IPS-15b (cell line): ENCODE data around the gene C15orf62.
A peak's percentile ranks its signal among the peaks of the same experiment; 100 is the strongest.

ENCODE experiments used
- H3K27me3 ChIP-seq: one replicate; pipeline ENCODE4 v1.6.1; 2013; ENCODE audit warnings: low read length; ENCODE audit not compliant: control insufficient read depth, insufficient read depth
- H3K36me3 ChIP-seq: one replicate; pipeline ENCODE4 v1.6.1; 2013; ENCODE audit warnings: low read length; ENCODE audit not compliant: control insufficient read depth, insufficient read depth
- H3K4me1 ChIP-seq: one replicate; pipeline ENCODE4 v1.6.1; 2013; ENCODE audit warnings: mild to moderate bottlenecking, low read length; ENCODE audit not compliant: control insufficient read depth, insufficient read depth
- H3K4me3 ChIP-seq: one replicate; pipeline ENCODE4 v1.5.1; 2013; ENCODE audit warnings: low read depth, low read length
- H3K9ac ChIP-seq: one replicate; pipeline ENCODE4 v1.6.1; 2013; ENCODE audit warnings: low read depth, mild to moderate bottlenecking, low read length
- H3K9me3 ChIP-seq: one replicate; pipeline ENCODE4 v1.6.1; 2013; ENCODE audit warnings: mild to moderate bottlenecking, low read length; ENCODE audit not compliant: control insufficient read depth, insufficient read depth

C15orf62 gene

DNA sequence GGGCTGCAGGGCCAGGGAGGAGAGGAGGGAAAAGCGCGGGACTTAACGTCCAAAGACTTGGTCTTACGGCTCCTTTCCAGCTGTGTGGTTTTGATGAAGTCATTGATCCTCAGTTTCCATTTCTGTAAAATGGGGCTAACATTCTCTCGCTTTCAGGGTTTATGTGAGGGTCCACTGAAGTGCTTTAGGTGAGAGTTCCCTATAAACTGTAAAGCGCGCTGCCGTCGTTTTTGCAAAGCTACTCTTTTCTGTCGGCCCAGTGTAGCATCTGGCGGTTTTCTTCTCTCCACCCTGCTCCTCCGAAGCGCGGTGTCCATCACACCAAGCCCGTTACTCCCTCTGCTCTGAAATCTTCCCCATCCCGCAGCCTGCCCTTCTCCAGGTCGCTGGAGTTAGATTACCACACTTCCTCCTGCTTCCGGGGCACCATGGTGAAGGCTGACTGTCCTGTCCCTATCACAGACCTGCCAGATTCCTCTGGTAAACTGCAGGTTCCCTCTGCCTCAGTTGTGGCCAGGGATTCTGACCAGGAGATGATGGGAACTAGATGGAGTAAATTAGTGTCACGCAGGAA, 38.2 kb downstream of the C15orf62 start:
- H3K4me1 ChIP-seq = no peaks in the 10 kb centered on the region
- H3K27me3 ChIP-seq = no peaks in the 10 kb centered on the region
- H3K36me3 ChIP-seq = peaks cover 8% of the 10 kb centered on the region
- H3K9me3 ChIP-seq = no peaks in the 10 kb centered on the region
- H3K9ac ChIP-seq = peak overlapping the region; percentile 4
- peak overlapping the region; percentile 95 for H3K4me3 ChIP-seq

- Histone ChIP-seq H3K9me3 (no peaks in the 10 kb centered on the region), H3K27me3 (no peaks in the 10 kb centered on the region), H3K4me3 (no peak overlapping the region), H3K9ac (no peak overlapping the region), H3K4me1 (no peaks in the 10 kb centered on the region), H3K36me3 (peaks cover 10% of the 10 kb centered on the region)
Observed at GRCh38 chr15:40808861-40809450, 39.2 kb downstream of the C15orf62 start.

GRCh38 chr15:40812721-40813425, 43.1 kb downstream of the C15orf62 start:
- Histone ChIP-seq H3K36me3 (peaks cover 16% of the 10 kb centered on the region), H3K27me3 (no peaks in the 10 kb centered on the region), H3K9me3 (no peaks in the 10 kb centered on the region), H3K9ac (no peak overlapping the region), H3K4me1 (no peaks in the 10 kb centered on the region), H3K4me3 (no peak overlapping the region)

- Histone ChIP-seq H3K9me3 (no peaks in the 10 kb centered on the region), H3K36me3 (peaks cover 16% of the 10 kb centered on the region), H3K4me1 (no peaks in the 10 kb centered on the region), H3K4me3 (no peak overlapping the region), H3K9ac (no peak overlapping the region), H3K27me3 (no peaks in the 10 kb centered on the region)
Observed at GRCh38 chr15:40815042-40815698, 45.4 kb downstream of the C15orf62 start.

DNA sequence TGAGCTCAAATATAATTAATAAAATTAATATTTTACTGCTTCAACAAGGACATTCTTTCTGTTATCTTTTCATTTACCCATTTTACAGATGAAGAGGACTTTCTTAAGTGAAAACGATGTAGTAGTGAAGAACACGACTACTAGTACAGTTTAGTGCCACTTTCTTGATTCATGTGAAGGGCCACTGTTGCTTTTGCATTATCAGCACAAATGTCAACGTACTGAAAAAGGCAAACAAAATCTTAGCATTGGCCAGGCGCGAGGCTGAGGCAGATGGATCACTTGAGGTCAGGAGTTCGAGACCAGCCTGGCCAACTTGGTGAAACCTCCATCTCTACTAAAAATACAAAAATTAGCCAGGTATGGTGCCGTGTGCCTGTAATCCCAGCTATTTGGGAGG, 49.3 kb downstream of the C15orf62 start:
- no peaks in the 10 kb centered on the region for H3K9me3 ChIP-seq
- H3K27me3 ChIP-seq = no peaks in the 10 kb centered on the region
- peaks cover 5% of the 10 kb centered on the region for H3K36me3 ChIP-seq
- no peaks in the 10 kb centered on the region for H3K4me1 ChIP-seq
- H3K4me3 ChIP-seq = no peak overlapping the region
- no peak overlapping the region for H3K9ac ChIP-seq

DNA sequence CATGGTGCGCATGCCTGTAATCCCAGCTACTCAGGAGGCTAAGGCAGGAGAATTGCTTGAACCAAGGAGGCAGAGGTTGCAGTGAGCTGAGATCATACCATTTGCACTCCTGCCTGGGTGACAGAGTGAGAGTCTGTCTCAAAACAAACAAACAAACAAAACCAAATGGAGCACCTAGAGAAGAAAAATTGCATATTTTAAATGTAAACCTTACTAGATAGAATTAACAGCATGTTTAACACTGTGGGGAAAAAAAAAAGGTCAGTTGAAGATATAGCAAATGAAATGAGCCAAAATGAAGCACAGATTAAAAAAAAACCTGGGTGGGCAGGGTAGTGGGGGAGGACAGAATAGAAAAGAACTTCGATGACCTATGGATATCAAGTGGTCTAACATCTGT, 51.4 kb downstream of the C15orf62 start:
- Histone ChIP-seq H3K9me3 (no peaks in the 10 kb centered on the region), H3K4me3 (no peak overlapping the region), H3K4me1 (no peaks in the 10 kb centered on the region), H3K27me3 (no peaks in the 10 kb centered on the region), H3K36me3 (no peaks in the 10 kb centered on the region), H3K9ac (no peak overlapping the region)
